Measurements from ENCODE around the gene CTNNA3.
"Not testable (repeated sequence)": the region's sequence is repeated elsewhere in the genome, so short reads cannot be mapped to it uniquely, and the experiment has no call there.

Gene CTNNA3

DNA sequence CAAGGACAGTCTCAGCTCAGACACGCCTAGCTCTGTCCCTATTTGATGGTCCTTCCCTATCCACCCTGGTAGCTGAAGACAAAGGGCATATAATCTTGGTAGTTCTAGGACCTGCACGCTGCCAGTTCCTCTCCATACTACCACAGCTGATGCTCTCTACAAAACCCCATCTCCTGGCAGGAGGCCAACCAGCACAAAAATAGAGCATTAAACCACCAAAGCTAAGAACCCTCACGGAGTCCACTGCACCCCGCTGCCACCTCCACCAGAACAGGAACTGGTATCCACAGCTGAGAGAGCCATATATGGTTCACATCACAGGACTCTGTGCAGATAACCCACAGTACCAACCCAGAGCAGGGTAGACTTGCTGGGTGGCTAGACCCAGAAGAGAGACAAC lies 470.8 kb downstream of the CTNNA3 start:
- no peak for ATAC-seq (replicated peaks)
- Mint-ChIP-seq H3K4me1 (no peaks in the 10 kb centered on the region), H3K9me3 (peaks cover 7 to 17% of the 10 kb centered on the region in 2 donors), H3K36me3 (no peaks in the 10 kb centered on the region), H3K27ac (no peak overlapping the region), H3K4me3 (no peak overlapping the region), H3K27me3 (peaks cover 9 to 13% of the 10 kb centered on the region in 2 donors)
- no peak for DNase-seq

- H3K27me3 Mint-ChIP-seq = peaks cover 2 to 7% of the 10 kb centered on the region in 2 donors
- peaks cover 3 to 16% of the 10 kb centered on the region in 2 donors for H3K9me3 Mint-ChIP-seq
- no peak overlapping the region for H3K27ac Mint-ChIP-seq
- DNase-seq (no peak), ATAC-seq (replicated peaks) (no peak)
- no peaks in the 10 kb centered on the region for H3K36me3 Mint-ChIP-seq
- H3K4me3 Mint-ChIP-seq = no peak overlapping the region
- no peaks in the 10 kb centered on the region for H3K4me1 Mint-ChIP-seq
Observed at GRCh38 chr10:67224553-67224952, 471.4 kb downstream of the CTNNA3 start.

DNA sequence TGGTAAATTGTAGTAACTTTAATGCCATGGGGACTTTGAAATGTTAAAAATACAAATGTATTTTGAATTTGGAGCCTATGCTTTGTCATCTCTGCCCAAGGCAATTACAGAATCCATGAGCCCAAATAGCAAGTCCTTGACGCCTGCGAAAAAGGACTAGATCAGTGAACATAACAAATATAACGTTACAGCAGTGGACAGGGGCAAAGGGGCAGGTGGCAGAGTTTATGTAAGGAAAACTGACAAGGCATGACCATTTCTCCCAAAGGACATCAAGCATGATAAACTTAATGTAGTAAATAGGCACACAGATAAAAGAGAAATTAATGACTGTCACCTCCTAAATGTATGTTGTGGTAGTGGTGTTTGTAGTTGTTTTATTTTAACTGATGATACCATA lies 473.1 kb downstream of the CTNNA3 start:
- no peak for ATAC-seq (replicated peaks)
- Mint-ChIP-seq H3K27me3 (peaks cover 0 to 3% of the 10 kb centered on the region in 2 donors), H3K27ac (no peak overlapping the region), H3K9me3 (peaks cover 3 to 14% of the 10 kb centered on the region in 2 donors), H3K4me3 (no peak overlapping the region), H3K36me3 (no peaks in the 10 kb centered on the region), H3K4me1 (no peaks in the 10 kb centered on the region)
- no peak for DNase-seq

DNA sequence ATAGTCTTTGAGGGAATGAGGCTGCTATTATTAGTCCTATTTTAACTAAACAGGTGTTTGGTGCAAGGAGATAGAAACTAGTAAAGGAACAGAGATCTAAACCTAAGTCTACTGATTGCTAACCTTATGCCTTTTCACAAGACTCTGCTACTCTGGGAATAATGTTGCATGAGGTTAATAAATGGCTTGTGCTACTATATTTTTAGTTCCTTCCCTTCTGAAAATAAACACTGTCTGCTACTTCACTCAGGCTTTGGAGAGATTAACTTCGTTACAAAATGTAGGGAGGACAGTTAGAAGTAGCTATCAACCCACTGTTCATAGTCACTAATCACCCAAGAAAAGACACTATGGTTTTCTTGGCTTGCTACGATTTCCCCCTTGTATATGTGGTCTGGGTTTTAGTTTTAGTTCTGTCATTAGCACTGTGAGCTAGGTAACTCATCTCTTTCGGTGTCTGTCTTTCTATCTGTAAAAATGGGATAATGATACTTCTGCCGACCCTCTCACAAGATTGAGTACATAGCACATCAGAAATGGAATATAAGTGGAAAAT lies 474.0 kb downstream of the CTNNA3 start:
- no peak overlapping the region for H3K4me3 Mint-ChIP-seq
- peaks cover 2 to 12% of the 10 kb centered on the region in 2 donors for H3K9me3 Mint-ChIP-seq
- H3K27ac Mint-ChIP-seq = no peak overlapping the region
- no peak for DNase-seq
- H3K36me3 Mint-ChIP-seq = no peaks in the 10 kb centered on the region
- H3K4me1 Mint-ChIP-seq = no peaks in the 10 kb centered on the region
- ATAC-seq (replicated peaks) = no peak
- peaks cover 0 to 3% of the 10 kb centered on the region in 2 donors for H3K27me3 Mint-ChIP-seq

- ATAC-seq (replicated peaks) = no peak
- Mint-ChIP-seq H3K9me3 (no peaks in the 10 kb centered on the region), H3K4me3 (no peak overlapping the region), H3K4me1 (no peaks in the 10 kb centered on the region), H3K27ac (no peak overlapping the region), H3K36me3 (no peaks in the 10 kb centered on the region), H3K27me3 (no peaks in the 10 kb centered on the region)
- DNase-seq = no peak
Observed at GRCh38 chr10:67211680-67212079, 484.3 kb downstream of the CTNNA3 start.

DNA sequence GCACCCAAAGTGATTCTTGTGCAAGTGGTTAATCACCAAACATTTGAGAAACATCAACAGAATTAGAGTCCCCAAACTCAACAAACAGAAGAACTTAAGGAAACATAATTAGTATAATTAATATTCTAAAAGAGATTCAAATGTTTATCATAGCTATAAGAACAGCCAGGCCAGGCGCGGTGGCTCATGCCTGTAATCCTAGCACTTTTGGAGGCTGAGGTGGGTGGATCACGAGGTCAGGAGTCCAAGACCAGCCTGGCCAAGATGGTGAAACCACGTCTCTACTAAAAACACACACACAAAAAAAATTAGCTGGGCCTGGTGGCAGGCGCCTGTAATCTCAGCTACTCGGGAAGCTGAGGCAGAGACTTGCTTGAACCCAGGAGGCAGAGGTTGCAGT lies 488.1 kb downstream of the CTNNA3 start:
- H3K36me3 Mint-ChIP-seq; H3K27me3 Mint-ChIP-seq; H3K9me3 Mint-ChIP-seq; H3K4me3 Mint-ChIP-seq; H3K27ac Mint-ChIP-seq; H3K4me1 Mint-ChIP-seq; ATAC-seq (replicated peaks); DNase-seq: not testable (repeated sequence)

DNA sequence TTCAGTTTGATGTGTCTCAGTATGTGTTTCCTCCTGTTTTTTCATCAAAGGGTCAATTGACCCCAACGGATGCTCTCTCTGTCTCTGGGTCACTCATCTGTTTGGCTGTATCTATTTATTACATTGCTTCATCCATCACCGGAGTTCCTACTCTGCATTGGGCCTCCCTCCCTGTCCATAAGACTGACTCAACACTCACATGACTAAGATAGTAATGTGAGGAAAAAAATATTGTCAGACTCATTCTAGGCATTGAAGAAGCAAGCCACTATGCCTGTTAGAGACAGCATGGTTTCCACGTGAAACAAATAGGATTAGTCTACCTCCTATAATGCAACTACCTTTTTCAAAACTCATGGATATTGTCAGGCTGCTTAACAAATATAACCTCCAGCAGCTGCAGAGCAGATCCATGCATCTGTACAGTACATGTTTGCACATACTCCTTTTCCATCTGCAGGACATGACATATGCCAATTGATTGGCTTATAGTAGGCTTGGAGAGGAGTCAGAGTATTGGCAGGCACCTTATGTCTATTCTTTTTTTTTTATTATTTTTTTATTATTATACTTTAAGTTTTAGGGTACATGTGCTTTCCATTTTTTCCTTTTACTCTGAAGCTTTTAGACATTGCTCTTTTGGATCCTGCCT lies 495.0 kb downstream of the CTNNA3 start:
- H3K4me3 Mint-ChIP-seq = no peak overlapping the region
- DNase-seq (no peak), ATAC-seq (replicated peaks) (no peak)
- H3K27ac Mint-ChIP-seq = no peak overlapping the region
- H3K27me3 Mint-ChIP-seq = no peaks in the 10 kb centered on the region
- no peaks in the 10 kb centered on the region for H3K36me3 Mint-ChIP-seq
- peaks cover 4 to 6% of the 10 kb centered on the region in 2 donors for H3K9me3 Mint-ChIP-seq
- H3K4me1 Mint-ChIP-seq = no peaks in the 10 kb centered on the region

DNA sequence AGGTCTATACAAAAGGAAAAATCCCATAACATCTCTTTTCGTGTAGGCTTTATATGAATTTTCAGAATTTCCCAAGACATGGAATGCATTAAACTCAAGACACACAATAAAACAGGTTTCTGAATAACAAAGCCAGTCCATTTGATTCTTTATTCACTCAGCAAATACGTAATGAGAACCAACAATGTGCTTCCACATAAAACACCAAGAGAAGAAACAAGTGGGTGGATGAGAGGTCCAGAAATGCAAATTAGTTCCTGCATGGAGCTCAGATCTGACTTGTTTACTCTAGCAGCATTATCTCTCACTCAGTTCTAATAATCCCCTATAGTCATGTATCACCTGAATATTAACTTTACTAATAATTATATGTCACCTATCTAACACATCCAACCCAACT lies 520.6 kb downstream of the CTNNA3 start:
- DNase-seq (no peak), ATAC-seq (replicated peaks) (no peak)
- Mint-ChIP-seq H3K4me3 (no peak overlapping the region), H3K27me3 (no peaks in the 10 kb centered on the region), H3K36me3 (no peaks in the 10 kb centered on the region), H3K9me3 (peaks cover 0 to 4% of the 10 kb centered on the region in 2 donors), H3K4me1 (no peaks in the 10 kb centered on the region), H3K27ac (no peak overlapping the region)

- ATAC-seq (replicated peaks) = no peak
- Mint-ChIP-seq H3K9me3 (peaks cover 6 to 8% of the 10 kb centered on the region in 2 donors), H3K27me3 (no peaks in the 10 kb centered on the region), H3K36me3 (no peaks in the 10 kb centered on the region), H3K27ac (no peak overlapping the region), H3K4me3 (no peak overlapping the region), H3K4me1 (no peaks in the 10 kb centered on the region)
- DNase-seq = no peak
Observed at GRCh38 chr10:67173787-67174186, 522.2 kb downstream of the CTNNA3 start.

- Mint-ChIP-seq H3K36me3 (no peaks in the 10 kb centered on the region), H3K4me1 (no peaks in the 10 kb centered on the region)
Observed at GRCh38 chr10:67171970-67172369, 524.0 kb downstream of the CTNNA3 start.

GRCh38 chr10:67156239-67156638 lies 539.8 kb downstream of the CTNNA3 start:
- H3K27me3 Mint-ChIP-seq = no peaks in the 10 kb centered on the region
- H3K36me3 Mint-ChIP-seq = no peaks in the 10 kb centered on the region
- H3K4me1 Mint-ChIP-seq = no peaks in the 10 kb centered on the region
- DNase-seq = no peak
- no peak overlapping the region for H3K4me3 Mint-ChIP-seq
- no peak for ATAC-seq (replicated peaks)
- H3K9me3 Mint-ChIP-seq = peaks cover 0 to 5% of the 10 kb centered on the region in 2 donors
- no peak overlapping the region for H3K27ac Mint-ChIP-seq

More at GRCh38 chr10:67171970-67172369, 524.0 kb downstream of the CTNNA3 start:
- ATAC-seq (replicated peaks) (no peak), DNase-seq (no peak)
- no peak overlapping the region for H3K27ac Mint-ChIP-seq
- H3K9me3 Mint-ChIP-seq = peaks cover 13 to 15% of the 10 kb centered on the region in 2 donors
- H3K4me3 Mint-ChIP-seq = no peak overlapping the region
- H3K27me3 Mint-ChIP-seq = no peaks in the 10 kb centered on the region

DNA sequence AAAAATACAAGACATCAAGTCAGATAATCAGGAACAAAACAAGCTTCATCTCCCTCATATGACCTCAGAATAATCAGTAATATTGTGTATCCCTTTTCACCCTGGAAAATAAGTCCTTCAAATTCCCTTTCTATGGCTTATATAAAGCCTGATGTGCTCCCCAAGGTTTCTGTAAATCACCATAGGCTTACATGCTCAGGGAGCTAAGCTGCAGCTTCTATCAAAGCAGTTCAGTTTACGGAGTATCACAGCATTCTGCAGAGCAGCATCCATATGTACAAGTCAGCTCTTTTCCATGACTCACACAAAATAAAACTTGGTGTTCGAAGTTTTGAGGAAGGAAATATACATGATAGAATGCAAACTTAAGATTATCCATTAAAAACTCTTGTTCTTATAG lies 544.5 kb downstream of the CTNNA3 start:
- Mint-ChIP-seq H3K4me3 (no peak overlapping the region), H3K27me3 (no peaks in the 10 kb centered on the region), H3K4me1 (no peaks in the 10 kb centered on the region), H3K27ac (no peak overlapping the region), H3K9me3 (no peaks in the 10 kb centered on the region), H3K36me3 (no peaks in the 10 kb centered on the region)
- ATAC-seq (replicated peaks) = no peak
- no peak for DNase-seq

- H3K9me3 Mint-ChIP-seq = no peaks in the 10 kb centered on the region
- no peaks in the 10 kb centered on the region for H3K4me1 Mint-ChIP-seq
- DNase-seq (no peak), ATAC-seq (replicated peaks) (no peak)
- no peak overlapping the region for H3K27ac Mint-ChIP-seq
- H3K27me3 Mint-ChIP-seq = no peaks in the 10 kb centered on the region
- no peaks in the 10 kb centered on the region for H3K36me3 Mint-ChIP-seq
- no peak overlapping the region for H3K4me3 Mint-ChIP-seq
Observed at GRCh38 chr10:67144530-67144929, 551.5 kb downstream of the CTNNA3 start.

DNA sequence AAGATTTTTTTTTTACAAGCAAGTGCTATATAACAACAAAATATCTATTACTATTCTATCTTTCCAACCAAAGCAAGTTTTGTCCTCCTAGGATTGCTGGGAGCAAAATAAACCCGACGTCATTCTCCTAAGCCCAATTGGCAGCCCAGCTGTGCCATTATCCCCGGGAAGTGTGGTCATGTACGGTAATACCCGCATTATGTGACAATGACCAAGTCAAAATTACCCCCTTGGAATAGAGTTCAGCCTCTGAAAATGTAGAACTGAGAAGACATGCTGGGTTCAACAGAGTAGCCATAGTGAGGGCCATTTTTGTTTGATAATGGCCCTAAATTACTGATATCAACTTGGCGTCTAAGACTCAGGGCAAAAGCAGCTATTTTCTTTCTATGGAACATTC lies 554.7 kb downstream of the CTNNA3 start:
- no peaks in the 10 kb centered on the region for H3K27me3 Mint-ChIP-seq
- no peaks in the 10 kb centered on the region for H3K4me1 Mint-ChIP-seq
- no peak for ATAC-seq (replicated peaks)
- H3K36me3 Mint-ChIP-seq = no peaks in the 10 kb centered on the region
- no peak overlapping the region for H3K27ac Mint-ChIP-seq
- no peak for DNase-seq
- H3K9me3 Mint-ChIP-seq = peaks cover 0 to 3% of the 10 kb centered on the region in 2 donors
- no peak overlapping the region for H3K4me3 Mint-ChIP-seq

- Mint-ChIP-seq H3K36me3 (no peaks in the 10 kb centered on the region), H3K9me3 (peaks cover 0 to 3% of the 10 kb centered on the region in 2 donors), H3K4me1 (no peaks in the 10 kb centered on the region), H3K27ac (no peak overlapping the region), H3K4me3 (no peak overlapping the region), H3K27me3 (no peaks in the 10 kb centered on the region)
- no peak for ATAC-seq (replicated peaks)
- no peak for DNase-seq
Observed at GRCh38 chr10:67140641-67141040, 555.4 kb downstream of the CTNNA3 start.

All from stimulated activated naive B cell treated with anti-CD40 and anti-IgM and Interleukin-4, amounts not matched to agents 10 μg/mL and 1 μg/mL and 100 μg/mL, for 72 hours (primary cell).